Thyroid gland (tissue), 4 donors: ENCODE measurements around the gene RNF183.

Experiments
- POLR2A ChIP-seq, 2 donors: fragments of 450-650 bp; IDR thresholded peaks; one replicate each; pipeline ENCODE4 v1.6.1; 2017; ENCODE audit warnings: antibody characterized with exemption in 2 of 2, mild to moderate bottlenecking in 2 of 2, moderate library complexity in 1 of 2
- TF ChIP-seq, protein P1 (sequence below), 6 experiments: fragments of 200-600 bp in 3 of 6; fragments of 450-650 bp in 3 of 6; sonication (generic) in 3 of 6; IDR thresholded peaks; one replicate each; pipeline ENCODE4 v1.5.1; 2016 to 2019; ENCODE audit warnings: antibody characterized with exemption in 6 of 6, mild to moderate bottlenecking in 2 of 6, inconsistent platforms in 1 of 6, moderate library complexity in 1 of 6

DNA sequence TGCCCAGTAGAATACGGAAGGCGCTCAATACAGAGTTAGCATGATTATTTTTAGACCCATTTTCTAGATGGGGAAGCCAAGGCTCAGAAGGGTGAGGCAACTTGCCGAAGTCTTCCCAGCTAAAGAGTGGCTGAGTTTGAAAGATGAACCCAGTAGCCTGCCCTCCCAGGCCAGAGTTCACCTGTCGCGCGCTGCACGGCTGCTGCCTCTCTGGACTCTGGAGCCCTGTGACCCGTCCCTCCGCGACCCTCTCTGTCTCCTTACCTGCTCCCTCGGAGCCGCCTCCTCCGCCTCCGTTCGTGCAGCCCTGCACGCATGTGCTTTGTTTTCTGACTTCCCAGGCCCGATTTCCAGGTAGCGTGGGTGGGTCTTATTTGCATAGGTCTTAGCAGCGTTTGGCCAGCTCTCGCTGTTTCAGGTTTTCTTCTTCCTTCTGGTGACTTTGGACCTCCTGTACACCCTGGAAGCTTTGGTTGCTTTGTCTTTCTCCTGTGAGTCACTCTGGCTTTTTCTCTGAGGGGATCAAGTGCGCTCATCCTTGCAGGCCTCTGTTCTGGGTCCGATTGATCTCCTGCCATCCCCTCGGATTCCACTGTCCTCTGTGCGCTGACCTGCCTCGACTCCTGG lies at the start of gene RNF183:
- TF ChIP-seq, protein P1, sequence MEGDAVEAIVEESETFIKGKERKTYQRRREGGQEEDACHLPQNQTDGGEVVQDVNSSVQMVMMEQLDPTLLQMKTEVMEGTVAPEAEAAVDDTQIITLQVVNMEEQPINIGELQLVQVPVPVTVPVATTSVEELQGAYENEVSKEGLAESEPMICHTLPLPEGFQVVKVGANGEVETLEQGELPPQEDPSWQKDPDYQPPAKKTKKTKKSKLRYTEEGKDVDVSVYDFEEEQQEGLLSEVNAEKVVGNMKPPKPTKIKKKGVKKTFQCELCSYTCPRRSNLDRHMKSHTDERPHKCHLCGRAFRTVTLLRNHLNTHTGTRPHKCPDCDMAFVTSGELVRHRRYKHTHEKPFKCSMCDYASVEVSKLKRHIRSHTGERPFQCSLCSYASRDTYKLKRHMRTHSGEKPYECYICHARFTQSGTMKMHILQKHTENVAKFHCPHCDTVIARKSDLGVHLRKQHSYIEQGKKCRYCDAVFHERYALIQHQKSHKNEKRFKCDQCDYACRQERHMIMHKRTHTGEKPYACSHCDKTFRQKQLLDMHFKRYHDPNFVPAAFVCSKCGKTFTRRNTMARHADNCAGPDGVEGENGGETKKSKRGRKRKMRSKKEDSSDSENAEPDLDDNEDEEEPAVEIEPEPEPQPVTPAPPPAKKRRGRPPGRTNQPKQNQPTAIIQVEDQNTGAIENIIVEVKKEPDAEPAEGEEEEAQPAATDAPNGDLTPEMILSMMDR (IDR thresholded peaks at IDR 0.05), result no peak
- TF ChIP-seq POLR2A (IDR thresholded peaks at IDR 0.05), result no peak
